Stimulated activated CD8-positive, alpha-beta memory T cell treated with anti-CD3 and anti-CD28 coated beads, Interleukin-7, amount 100 ng/mL, for 24 hours (primary cell): ENCODE measurements around the gene PCDHGA8.

Experiments
- DNase-seq: peaks from one replicate; pipeline ENCODE4 v3.0.0-alpha.2; 2020; ENCODE audit warnings: low read depth

Gene PCDHGA8

GRCh38 chr5:141434006-141434405, 41.6 kb downstream of the PCDHGA8 start:
- DNase-seq: no peak

- DNase-seq: no peak
Measured at GRCh38 chr5:141437221-141437620, 44.8 kb downstream of the PCDHGA8 start.

GRCh38 chr5:141439411-141440141, 47.1 kb downstream of the PCDHGA8 start:
- DNase-seq: no peak

- DNase-seq: no peak
Measured at GRCh38 chr5:141440341-141440740, 47.9 kb downstream of the PCDHGA8 start.

- DNase-seq: no peak
Measured at GRCh38 chr5:141441571-141442170, 49.2 kb downstream of the PCDHGA8 start.
